ENCODE data around the gene CLIP1.

CLIP1 gene

DNA sequence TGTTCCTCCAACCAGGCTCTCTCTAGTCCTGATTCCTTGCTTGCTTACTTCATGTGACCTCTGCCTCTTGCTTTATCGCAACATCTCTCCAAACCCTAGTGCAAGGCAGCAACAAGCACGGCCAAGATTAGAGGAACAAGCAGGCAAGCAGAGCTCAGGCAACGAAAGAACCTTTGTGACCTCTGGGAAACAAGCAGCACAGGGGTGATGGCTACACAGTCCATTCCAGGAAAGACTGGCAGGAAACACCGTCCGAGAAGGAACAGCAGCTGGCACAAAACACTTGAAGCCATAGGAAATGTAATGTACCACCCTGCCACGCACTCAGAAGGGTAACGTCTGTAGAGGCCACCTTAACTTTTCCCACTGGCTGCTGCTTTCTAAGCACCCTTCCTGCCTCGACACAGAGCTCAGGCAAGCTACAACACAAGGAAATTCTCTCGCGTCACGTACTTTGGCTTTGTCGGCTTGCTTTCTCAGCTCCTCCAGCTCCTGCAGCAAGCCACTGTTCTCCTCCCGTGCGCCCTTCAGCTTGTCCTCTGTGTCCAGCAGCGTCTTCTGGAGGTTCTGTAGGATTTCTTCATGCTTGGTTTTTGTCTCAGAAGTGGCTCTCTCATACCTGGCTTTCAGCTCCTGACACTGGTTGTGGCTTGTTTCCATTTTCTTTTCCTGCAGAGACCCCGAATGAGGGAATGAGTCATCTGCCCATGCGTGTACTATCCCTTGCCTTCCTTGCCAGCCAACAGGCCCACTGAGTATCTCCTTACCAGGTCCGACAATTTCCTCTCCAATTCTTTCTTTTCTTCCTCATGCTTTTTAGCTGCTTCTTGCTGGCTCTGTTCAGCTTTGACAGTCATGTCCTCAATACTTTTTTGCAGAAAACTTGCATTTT, 94.7 kb downstream of the CLIP1 start:
- no peak for DNase-seq
- in situ Hi-C loops (cut with MboI; ENCODE audit: low pct_unique_long_range_greater_than_20kb, low sequenced_read_pairs), result no loop called here

- DNase-seq, result no peak
- in situ Hi-C loops (cut with MboI; ENCODE audit: low pct_unique_long_range_greater_than_20kb, low sequenced_read_pairs), result no loop called here
Measured at GRCh38 chr12:122327014-122327413, 95.5 kb downstream of the CLIP1 start.

- peak; percentile 70 for DNase-seq
- in situ Hi-C loops (cut with MboI; ENCODE audit: low pct_unique_long_range_greater_than_20kb, low sequenced_read_pairs), result no loop called here
Measured at GRCh38 chr12:122326586-122326985, 95.9 kb downstream of the CLIP1 start.

DNA sequence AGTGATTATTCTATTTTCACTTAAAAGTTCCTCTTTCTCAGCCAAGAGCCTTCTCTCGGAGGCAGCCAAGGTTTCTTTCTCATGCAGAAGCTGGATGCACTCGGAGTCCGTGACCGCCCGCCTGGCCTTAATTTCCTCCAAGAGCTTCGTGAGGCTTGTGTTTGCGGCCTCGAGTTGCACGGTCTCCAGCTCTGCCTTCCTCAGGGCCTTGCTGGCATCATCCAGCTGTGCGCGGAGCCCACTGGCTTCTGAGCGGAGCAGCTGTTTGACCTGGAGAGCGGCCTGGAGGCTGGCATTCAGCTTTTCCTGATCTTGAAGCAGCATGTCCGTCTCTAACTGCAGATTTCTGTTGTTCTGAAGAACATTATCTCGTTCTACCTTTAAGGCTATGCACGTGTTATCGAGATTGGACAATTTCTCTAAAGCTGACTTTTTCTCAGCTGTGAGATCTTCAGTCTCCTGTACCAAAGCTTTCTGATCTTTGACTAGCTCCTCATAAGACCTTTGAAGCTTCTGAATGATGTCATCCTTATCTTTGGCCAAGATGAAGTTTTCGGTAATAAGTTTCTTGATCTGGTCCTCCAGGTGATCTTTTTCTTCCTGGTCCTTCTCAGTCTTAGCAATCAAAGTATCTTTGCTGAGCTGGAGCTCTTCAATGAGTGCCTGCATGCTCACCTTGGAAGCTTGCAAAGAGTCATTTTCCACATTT, 99.0 kb downstream of the CLIP1 start:
- in situ Hi-C loops (cut with MboI; ENCODE audit: low pct_unique_long_range_greater_than_20kb, low sequenced_read_pairs), result no loop called here
- no peak for DNase-seq

- in situ Hi-C loops (cut with MboI; ENCODE audit: low pct_unique_long_range_greater_than_20kb, low sequenced_read_pairs), result no loop called here
- no peak for DNase-seq
Measured at GRCh38 chr12:122322501-122322900, 100.0 kb downstream of the CLIP1 start.

- in situ Hi-C loops (cut with MboI; ENCODE audit: low pct_unique_long_range_greater_than_20kb, low sequenced_read_pairs), result no loop called here
- no peak for DNase-seq
Measured at GRCh38 chr12:122318607-122319605, 103.6 kb downstream of the CLIP1 start.

- no peak for DNase-seq
- in situ Hi-C loops (cut with MboI; ENCODE audit: low pct_unique_long_range_greater_than_20kb, low sequenced_read_pairs), result no loop called here
Measured at GRCh38 chr12:122312926-122313325, 109.5 kb downstream of the CLIP1 start.

- no peak for DNase-seq
- in situ Hi-C loops (cut with MboI; ENCODE audit: low pct_unique_long_range_greater_than_20kb, low sequenced_read_pairs), result no loop called here
Measured at GRCh38 chr12:122311696-122312095, 110.8 kb downstream of the CLIP1 start.

- DNase-seq, result no peak
- in situ Hi-C loops (cut with MboI; ENCODE audit: low pct_unique_long_range_greater_than_20kb, low sequenced_read_pairs), result no loop called here
Measured at GRCh38 chr12:122310626-122311333, 111.7 kb downstream of the CLIP1 start.

- no peak for DNase-seq
- in situ Hi-C loops (cut with MboI; ENCODE audit: low pct_unique_long_range_greater_than_20kb, low sequenced_read_pairs), result no loop called here
Measured at GRCh38 chr12:122309564-122310121, 112.8 kb downstream of the CLIP1 start.

DNA sequence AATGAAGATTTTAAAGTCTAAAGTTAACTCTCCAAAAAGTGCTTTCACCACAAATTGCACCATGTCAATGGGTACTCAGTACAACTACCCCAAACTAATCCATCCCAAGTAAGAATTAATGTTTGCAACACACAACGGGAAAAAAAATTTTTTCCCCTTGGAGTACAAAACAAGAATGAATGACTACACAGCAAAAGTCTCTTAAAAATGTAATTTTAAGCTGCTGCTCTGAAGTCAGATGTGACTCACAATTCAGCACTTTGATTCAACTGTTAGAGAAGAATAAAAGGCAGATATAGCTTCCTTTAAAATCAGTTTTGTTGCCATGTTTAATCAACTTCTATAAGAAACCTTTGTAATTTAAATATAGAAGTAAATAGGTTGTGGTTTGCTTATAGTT, 113.7 kb downstream of the CLIP1 start:
- in situ Hi-C loops (cut with MboI; ENCODE audit: low pct_unique_long_range_greater_than_20kb, low sequenced_read_pairs), result no loop called here
- no peak for DNase-seq

DNA sequence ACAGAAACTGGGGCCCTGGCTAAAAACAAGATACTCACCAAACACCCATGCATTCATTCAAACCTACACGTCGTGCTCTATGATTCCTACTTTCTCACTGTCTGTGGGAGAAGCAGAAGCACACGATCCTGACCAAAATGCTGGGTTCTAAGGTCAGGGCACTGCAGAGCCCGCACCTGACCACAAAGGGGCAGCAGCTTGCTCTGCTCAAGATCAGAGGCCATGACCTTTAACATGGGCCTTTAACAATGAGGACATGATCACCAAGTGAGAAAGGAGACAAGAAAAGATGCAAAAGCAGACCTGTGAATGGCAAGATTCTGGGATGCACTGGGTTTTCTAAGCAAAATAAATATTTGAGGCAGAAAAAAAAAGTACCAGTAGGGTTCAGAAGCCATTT, 116.1 kb downstream of the CLIP1 start:
- no peak for DNase-seq
- in situ Hi-C loops (cut with MboI; ENCODE audit: low pct_unique_long_range_greater_than_20kb, low sequenced_read_pairs), result no loop called here

GRCh38 chr12:122304924-122305323, 117.5 kb downstream of the CLIP1 start:
- DNase-seq, result no peak

GRCh38 chr12:122303068-122303467, 119.4 kb downstream of the CLIP1 start:
- no peak for DNase-seq
- in situ Hi-C loops (cut with MboI; ENCODE audit: low pct_unique_long_range_greater_than_20kb, low sequenced_read_pairs), result no loop called here

More at GRCh38 chr12:122304924-122305323, 117.5 kb downstream of the CLIP1 start:
- in situ Hi-C loops (cut with MboI; ENCODE audit: low pct_unique_long_range_greater_than_20kb, low sequenced_read_pairs), result no loop called here

- in situ Hi-C loops (cut with MboI; ENCODE audit: low pct_unique_long_range_greater_than_20kb, low sequenced_read_pairs), result no loop called here
- no peak for DNase-seq
Measured at GRCh38 chr12:122298071-122298748, 124.3 kb downstream of the CLIP1 start.

- in situ Hi-C loops (cut with MboI; ENCODE audit: low pct_unique_long_range_greater_than_20kb, low sequenced_read_pairs), result no loop called here
- DNase-seq, result no peak
Measured at GRCh38 chr12:122297494-122297893, 125.0 kb downstream of the CLIP1 start.

- DNase-seq, result no peak
- in situ Hi-C loops (cut with MboI; ENCODE audit: low pct_unique_long_range_greater_than_20kb, low sequenced_read_pairs), result no loop called here
Measured at GRCh38 chr12:122295877-122296276, 126.6 kb downstream of the CLIP1 start.

DNA sequence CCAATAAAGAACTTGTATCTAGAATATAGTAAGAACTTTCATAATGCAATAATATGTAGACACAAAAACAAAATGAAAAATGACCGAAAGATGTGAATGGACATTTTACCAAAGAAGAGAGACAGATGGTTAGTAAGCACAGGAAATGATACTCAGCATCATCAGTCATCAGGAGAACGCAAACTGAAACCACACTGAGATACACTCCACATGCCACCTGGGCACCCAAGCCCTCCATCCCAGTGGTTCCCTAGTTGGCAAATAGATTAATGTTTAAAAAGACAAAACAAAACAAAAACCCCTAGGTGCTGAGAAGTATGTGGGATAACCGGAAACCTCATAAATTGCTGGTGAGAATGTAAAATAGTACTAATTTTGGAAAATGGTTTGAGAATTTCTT, 129.4 kb downstream of the CLIP1 start:
- in situ Hi-C loops (cut with MboI; ENCODE audit: low pct_unique_long_range_greater_than_20kb, low sequenced_read_pairs), result no loop called here
- DNase-seq, result no peak
